Measurements from ENCODE around the gene RTEL1. TPM values are rescaled to one million over a fixed set of nuclear protein-coding genes. Genes with fewer than 3 reads are reported as not detected.
"Not testable (repeated sequence)": the region's sequence is repeated elsewhere in the genome, so short reads cannot be mapped to it uniquely, and the experiment has no call there.

RTEL1 gene
- total RNA-seq, 4 donors from 2014 or later, result 10.2 to 34.4 (median 21.6) TPM

DNA sequence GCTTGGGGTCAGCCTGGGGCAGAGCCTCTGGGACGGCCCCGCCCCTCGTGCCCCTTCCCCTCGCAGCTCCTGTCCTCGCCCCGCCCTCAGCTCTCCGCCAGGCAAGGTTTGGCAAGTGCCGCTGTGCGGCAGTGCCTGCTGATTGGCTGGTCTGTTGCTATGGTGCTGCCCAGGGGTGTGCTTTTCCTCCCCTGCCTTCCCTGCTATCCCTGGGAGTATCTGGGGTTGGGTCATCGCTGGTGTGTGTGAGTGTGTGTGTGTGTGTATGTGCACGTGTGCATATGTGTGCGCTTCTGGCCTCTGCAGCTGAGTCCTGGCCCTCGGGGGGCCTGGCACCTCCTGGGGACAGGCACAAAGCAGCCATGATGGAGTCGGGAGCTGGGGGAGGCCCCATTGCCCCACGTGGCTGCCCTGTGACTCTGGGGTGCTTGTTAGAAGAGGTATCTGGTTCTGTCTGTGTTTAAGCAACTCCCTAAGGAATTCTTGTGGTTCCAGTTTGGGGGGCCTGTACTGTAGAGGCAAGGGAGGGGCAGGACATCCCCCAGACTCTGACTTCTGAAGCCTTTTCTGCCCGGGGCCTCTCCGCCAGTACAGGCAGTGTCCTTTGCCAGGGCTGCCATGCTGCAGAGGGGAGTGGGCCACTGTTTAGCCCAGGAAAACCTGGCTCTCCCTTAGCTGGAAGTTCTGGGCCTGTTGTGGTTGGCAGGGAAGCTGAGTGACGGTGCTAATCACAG is 6.9 kb downstream of the RTEL1 start:
- TF ChIP-seq, protein P1, sequence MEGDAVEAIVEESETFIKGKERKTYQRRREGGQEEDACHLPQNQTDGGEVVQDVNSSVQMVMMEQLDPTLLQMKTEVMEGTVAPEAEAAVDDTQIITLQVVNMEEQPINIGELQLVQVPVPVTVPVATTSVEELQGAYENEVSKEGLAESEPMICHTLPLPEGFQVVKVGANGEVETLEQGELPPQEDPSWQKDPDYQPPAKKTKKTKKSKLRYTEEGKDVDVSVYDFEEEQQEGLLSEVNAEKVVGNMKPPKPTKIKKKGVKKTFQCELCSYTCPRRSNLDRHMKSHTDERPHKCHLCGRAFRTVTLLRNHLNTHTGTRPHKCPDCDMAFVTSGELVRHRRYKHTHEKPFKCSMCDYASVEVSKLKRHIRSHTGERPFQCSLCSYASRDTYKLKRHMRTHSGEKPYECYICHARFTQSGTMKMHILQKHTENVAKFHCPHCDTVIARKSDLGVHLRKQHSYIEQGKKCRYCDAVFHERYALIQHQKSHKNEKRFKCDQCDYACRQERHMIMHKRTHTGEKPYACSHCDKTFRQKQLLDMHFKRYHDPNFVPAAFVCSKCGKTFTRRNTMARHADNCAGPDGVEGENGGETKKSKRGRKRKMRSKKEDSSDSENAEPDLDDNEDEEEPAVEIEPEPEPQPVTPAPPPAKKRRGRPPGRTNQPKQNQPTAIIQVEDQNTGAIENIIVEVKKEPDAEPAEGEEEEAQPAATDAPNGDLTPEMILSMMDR (IDR thresholded peaks at IDR 0.05), result no peak
- ATAC-seq (ENCODE audit: low FRiP score) (peak; percentile 77), DNase-seq (ENCODE audit: low spot score) (no peak)

DNA sequence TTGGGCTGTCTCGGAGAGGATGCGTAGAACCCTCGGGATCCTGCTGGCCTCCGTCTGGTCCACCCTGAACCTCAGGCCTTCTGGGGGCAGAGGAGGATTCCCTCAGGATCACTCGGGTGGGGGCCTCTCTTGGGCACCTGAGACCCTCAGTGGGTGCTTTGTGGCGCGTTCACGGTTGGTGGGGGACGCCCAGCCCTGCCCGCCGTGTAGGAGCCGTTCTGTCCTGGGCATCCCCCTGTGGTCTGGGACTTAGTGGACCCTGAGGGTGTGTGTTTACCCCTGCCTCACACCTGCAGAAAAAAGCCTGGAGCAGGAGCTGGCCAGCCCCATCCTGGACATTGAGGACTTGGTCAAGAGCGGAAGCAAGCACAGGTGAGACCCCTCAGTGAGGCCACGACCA is 7.6 kb downstream of the RTEL1 start:
- ATAC-seq (ENCODE audit: low FRiP score) (peak; percentile 5), DNase-seq (ENCODE audit: low spot score) (no peak)
- TF ChIP-seq, protein P1 (IDR thresholded peaks at IDR 0.05), result no peak

DNA sequence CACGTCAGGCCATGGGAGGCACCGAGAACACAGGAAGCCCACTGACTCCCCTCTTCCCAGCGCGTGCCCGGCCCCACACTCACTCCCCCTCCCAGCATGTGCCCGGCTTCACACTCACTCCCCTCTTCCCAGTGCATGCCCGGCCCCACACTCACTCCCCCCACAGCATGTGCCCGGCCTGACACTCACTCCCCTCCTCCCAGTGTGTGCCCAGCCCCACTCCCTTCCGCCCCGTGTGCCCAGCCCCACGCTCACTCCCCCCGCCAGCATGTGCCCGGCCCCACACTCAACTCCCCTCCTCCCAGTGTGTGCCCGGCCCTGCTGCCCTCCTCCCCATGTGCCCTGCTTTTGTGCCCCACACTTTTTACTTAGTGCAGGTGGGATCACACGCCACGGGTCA is 9.7 kb downstream of the RTEL1 start:
- ATAC-seq (ENCODE audit: low FRiP score) (no peak), DNase-seq (ENCODE audit: low spot score) (no peak)
- TF ChIP-seq, protein P1 (IDR thresholded peaks at IDR 0.05), result no peak

DNA sequence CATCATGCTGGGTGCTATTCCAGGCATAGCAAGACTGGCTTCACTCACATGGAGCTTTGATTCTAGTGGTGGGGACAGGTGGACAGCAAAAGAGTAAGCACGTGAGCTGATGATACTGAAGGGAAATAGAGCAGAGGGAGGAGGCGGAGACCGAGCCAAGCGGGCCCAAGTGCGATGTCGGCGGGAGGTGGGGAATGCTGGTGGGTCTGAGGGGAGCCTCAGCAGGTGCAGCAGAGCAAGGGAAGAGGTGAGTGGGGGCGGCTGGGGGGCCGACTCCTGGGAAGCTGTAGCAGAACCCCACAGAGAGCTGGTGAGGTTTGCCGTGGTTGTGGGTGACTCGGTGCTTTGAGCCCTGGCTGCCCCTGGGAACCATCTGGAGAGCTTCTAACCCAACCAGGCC is 10.2 kb downstream of the RTEL1 start:
- TF ChIP-seq, protein P1 (IDR thresholded peaks at IDR 0.05), result no peak
- DNase-seq (ENCODE audit: low spot score) (no peak), ATAC-seq (ENCODE audit: low FRiP score) (no peak)

DNA sequence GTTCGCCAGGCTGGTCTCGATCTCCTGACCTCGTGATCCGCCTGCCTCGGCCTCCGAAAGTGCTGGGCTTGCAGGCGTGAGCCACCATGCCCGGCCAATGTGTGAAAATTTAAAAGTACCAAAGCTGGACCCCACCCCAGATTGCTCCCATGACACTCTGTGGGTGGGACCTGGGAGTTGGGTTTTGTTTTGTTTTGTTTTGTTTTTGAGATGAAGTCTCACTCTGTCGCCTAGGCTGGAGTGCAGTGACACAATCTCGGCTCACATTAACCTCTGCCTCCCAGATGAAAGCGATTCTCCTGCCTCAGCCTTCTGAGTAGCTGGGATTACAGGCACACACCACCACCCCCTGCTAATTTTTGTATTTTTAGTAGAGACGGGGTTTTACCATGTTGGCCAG is 13.6 kb downstream of the RTEL1 start:
- ATAC-seq (ENCODE audit: low FRiP score); DNase-seq (ENCODE audit: low spot score): not testable (repeated sequence)

DNA sequence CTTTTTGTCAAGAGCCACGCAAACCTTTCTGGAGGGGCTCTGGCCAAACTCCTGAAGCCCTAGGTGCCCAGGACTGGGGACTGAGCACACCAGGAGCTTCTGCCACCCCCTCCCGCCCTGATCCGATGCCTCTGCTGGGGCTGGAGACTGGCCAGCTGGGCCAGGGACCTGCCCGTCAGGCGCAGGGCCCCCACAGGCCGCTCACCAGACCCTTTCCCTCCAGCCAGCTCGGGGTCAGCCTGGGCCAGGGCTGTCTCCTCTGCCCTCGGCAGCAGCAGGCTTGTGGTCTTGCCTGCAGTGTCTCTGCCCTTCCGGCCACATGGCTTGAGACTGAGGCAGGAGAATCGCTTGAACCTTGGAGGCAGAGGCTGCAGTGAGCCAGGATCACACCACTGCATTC is 14.6 kb downstream of the RTEL1 start:
- TF ChIP-seq, protein P1 (IDR thresholded peaks at IDR 0.05), result no peak
- ATAC-seq (ENCODE audit: low FRiP score), result peak; percentile 42

DNA sequence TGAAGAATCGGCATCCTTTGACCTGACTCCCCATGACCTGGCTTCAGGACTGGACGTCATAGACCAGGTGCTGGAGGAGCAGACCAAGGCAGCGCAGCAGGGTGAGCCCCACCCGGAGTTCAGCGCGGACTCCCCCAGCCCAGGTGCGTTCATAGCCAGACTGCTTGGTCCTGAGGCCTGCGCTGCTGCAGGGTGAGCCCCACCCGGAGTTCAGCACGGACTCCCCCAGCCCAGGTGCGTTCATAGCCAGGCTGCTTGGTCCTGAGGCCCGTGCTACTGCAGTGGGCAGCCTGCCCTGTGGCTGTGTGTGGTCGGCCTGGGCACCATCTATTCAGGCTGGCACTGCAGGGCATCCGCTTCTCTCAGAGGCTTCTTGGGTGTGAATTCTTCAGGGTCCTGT is 15.8 kb downstream of the RTEL1 start:
- TF ChIP-seq, protein P1 (IDR thresholded peaks at IDR 0.05), result no peak
- DNase-seq (ENCODE audit: low spot score), result no peak
- ATAC-seq (ENCODE audit: low FRiP score), result peak; percentile 33

More for the DNA sequence above, 14.6 kb downstream of the RTEL1 start:
- no peak for DNase-seq (ENCODE audit: low spot score)
